NCI-H748 treated with DMSO at 0.1 percent for 48 hours (cell line): ENCODE data around the gene GLT6D1.

Source experiments
- DNase-seq: peaks from one replicate; lab custom pipeline; 2025; lab: John Stamatoyannopoulos, UW

The GLT6D1 gene

GRCh38 chr9:135584371-135584770 is 55.0 kb downstream of the GLT6D1 start:
- DNase-seq, result no peak

- no peak for DNase-seq
Measured at GRCh38 chr9:135583688-135584011, 55.7 kb downstream of the GLT6D1 start.

- no peak for DNase-seq
Measured at GRCh38 chr9:135582966-135583687, 56.2 kb downstream of the GLT6D1 start.

GRCh38 chr9:135582541-135582940 is 56.8 kb downstream of the GLT6D1 start:
- DNase-seq, result no peak

GRCh38 chr9:135581636-135582426 is 57.5 kb downstream of the GLT6D1 start:
- no peak for DNase-seq

- no peak for DNase-seq
Measured at GRCh38 chr9:135580664-135581380, 58.5 kb downstream of the GLT6D1 start.

GRCh38 chr9:135579889-135580660 is 59.3 kb downstream of the GLT6D1 start:
- no peak for DNase-seq

GRCh38 chr9:135579356-135579755 is 60.0 kb downstream of the GLT6D1 start:
- no peak for DNase-seq

- DNase-seq, result no peak
Measured at GRCh38 chr9:135577256-135577655, 62.1 kb downstream of the GLT6D1 start.

- DNase-seq, result no peak
Measured at GRCh38 chr9:135575995-135576631, 63.2 kb downstream of the GLT6D1 start.

- no peak for DNase-seq
Measured at GRCh38 chr9:135574943-135575342, 64.4 kb downstream of the GLT6D1 start.

GRCh38 chr9:135574331-135574730 is 65.0 kb downstream of the GLT6D1 start:
- no peak for DNase-seq
